GM18517 (cell line): Measurements from ENCODE around the gene UPK2.
"Not testable (repeated sequence)": the region's sequence is repeated elsewhere in the genome, so short reads cannot be mapped to it uniquely, and the experiment has no call there.

Source experiments
- ATAC-seq: cut with Tn5 transposase; IDR thresholded peaks from one replicate; pipeline ENCODE4 v1.9.1; 2021; ENCODE audit warnings: mild to moderate bottlenecking, moderate library complexity; ENCODE audit not compliant: unreplicated experiment

UPK2 gene

GRCh38 chr11:118984337-118984736, 28.2 kb downstream of the UPK2 start:
- not testable (repeated sequence) for ATAC-seq

- no peak for ATAC-seq
Measured at GRCh38 chr11:118984825-118985224, 28.7 kb downstream of the UPK2 start.

DNA sequence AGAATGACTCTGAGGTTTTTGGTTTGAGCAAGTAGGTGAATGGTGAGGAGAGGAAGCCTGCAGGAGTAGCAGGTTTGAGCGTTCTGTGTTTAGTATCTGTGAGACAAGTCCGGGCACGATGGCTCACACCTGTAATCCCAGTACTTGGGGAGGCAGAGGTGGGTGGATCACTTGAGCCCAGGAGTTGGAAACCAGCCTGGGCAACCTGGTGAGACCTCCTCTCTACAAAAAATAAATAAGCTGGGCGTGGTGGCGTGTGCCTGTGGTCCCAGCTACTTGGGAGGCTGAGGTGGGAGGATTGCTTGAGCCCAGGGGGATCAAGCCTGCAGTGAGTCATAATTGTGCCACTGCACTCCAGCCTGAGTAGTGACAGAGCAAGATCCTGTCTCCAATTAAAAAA, 32.2 kb downstream of the UPK2 start:
- no peak for ATAC-seq

GRCh38 chr11:118991486-118992038, 35.5 kb downstream of the UPK2 start:
- not testable (repeated sequence) for ATAC-seq

GRCh38 chr11:118996926-118997626, 41.0 kb downstream of the UPK2 start:
- peak; percentile 13 for ATAC-seq

- peak; percentile 84 for ATAC-seq
Measured at GRCh38 chr11:118997627-118998387, 41.7 kb downstream of the UPK2 start, which contains the start of gene CENATAC. Gene CENATAC, plus strand, starts transcription at chr11:118998138. Its CDS starts 60 bp downstream, at chr11:118998198.

DNA sequence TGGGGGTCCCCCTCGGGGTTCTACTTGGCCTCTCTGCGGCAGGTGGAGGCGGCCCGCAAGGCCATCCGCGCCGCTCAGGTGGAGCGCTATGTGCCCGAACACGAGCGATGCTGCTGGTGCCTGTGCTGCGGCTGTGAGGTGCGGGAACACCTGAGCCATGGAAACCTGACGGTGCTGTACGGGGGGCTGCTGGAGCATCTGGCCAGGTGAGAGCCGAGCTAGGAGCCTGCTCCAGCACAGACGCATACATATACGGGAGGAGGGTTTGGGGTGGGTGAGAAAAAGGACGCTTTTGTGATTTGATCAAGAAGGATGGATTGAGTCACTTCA, 42.3 kb downstream of the UPK2 start:
- ATAC-seq: no peak

DNA sequence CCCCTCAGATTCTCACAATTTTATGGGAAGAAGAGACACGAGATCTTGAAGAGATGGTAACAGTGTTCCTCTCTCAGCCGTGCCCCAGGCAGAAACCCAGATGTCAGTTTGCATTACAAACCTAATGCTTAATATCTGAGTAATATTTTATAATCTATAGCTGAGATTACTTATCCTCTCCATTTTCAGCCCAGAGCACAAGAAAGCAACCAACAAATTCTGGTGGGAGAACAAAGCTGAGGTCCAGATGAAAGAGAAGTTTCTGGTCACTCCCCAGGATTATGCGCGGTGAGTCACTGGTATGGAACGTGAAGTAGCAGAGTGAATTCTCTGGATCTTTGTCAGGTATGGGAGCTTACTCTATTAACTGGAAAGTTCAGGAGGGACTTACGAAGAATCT, 42.7 kb downstream of the UPK2 start:
- no peak for ATAC-seq

DNA sequence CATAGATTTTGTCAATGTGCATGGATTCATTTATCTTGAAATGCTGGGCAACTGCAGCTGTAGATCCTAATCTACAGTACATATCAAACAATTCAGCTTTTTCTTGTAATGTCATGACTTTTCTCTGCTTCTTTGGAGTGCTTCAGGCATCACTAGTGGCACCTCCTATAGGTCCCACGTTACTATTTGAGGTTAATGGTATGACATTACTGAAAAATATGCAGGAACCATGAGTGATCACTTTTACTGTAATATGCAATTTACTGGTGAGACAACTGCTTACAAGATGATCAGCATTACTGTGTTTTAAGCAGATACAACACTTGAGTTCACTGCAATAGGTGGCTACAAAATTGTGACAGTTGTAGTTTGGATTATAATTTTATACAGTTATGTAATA, 44.8 kb downstream of the UPK2 start:
- no peak for ATAC-seq

DNA sequence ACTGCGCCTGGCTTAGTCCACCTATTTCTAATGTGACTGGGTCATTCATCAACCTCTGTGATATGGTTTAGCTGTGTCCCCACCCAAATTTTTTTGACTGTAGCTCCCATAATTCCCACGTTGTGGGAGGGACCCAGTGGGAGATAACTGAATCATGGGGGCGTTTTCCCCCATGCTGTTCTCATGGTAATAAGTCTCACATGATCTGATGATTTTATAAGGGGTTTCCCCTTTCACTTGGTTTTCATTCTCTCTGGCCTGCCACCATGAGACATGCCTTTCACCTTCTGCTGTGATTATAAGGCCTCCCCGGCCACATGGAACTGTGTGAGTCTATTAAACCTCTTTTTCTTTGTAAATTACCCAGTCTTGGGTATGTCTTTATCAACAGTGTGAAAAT, 50.6 kb downstream of the UPK2 start:
- ATAC-seq: no peak
